Anterior cingulate cortex (tissue), 58 donors: ENCODE data around the gene TMEM247.

Experiments
- DNase-seq, 58 donors: peaks; one replicate each; lab custom pipeline; 2025; lab: John Stamatoyannopoulos, UW

The TMEM247 gene

DNA sequence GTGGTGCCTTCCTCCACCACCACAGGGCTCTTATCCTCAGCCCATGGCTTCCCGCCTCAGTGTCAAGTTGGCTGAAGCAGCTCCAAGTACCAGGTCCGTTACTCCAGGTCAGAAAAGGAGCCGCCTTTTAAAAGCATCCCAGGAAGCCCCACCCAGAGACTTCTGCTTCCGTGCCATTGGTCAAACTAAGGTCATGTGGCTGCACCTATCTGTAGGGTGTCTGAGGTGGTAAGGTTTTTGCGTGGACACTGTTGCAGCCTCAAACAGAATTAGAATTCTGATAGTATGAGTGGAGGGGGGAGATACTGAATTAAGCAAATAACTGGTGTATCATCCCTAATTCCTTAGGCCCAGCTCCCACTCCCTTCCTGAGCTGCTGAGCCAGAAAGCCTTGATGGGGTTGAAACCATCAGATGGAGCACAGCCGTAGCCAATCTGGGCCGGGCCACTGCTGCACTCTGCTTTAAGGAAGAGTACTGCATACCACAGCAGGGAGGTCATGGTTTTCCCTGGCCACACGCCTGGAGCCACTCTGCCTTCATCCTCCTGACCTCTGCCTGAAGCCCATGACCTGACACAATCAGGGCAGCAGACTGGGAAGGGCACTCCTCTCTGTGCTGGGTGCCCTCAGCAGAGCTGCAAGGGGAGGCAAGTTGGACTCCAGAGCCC lies 8.4 kb downstream of the TMEM247 start:
- DNase-seq: no peak

DNA sequence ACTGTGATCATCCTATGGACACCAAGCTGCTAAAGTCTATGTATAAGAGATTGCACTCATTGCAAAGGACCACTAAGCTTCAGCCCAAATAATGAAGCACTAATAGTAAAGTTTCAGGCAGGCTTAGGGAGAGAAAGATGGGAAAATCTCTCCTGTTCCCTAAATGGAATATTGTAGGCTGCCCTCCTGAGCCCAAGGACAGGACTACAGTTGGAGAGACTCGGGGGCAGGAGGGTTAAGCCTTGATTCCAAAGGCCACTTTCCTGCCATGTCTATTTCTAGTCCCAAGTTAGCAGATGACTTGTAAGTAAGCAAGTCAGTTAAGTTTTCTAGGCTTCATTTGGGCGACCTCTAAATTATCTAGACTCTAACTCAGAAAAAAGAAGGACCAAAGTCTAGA lies 9.0 kb downstream of the TMEM247 start:
- no peak for DNase-seq

GRCh38 chr2:46489423-46490174 lies 10.2 kb downstream of the TMEM247 start:
- DNase-seq: peak in 18 of 58 donors; percentile 7 to 50 (median 22)

GRCh38 chr2:46490521-46491141 lies 11.3 kb downstream of the TMEM247 start:
- DNase-seq: peak in 54 of 58 donors; percentile 21 to 93 (median 76)

DNA sequence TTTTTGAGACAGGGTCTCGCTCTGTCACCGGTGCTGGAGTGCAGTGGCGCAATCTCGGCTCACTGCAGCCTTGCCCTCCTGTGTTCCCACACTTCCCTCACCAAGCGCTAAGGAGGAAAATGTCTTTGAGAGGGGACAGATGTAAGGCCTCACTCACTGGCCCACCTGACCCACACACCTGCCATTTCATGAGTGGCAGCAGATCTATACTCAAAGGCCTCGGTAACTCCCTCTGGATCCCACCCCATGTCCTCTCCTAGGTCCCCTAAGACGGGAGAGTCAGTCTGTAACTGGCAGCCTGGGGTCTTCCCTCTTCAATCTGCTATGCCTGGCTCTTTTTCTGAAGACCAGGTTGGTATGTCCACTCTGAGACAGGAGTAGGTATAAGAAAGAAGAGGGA lies 12.9 kb downstream of the TMEM247 start:
- DNase-seq: no peak

- DNase-seq: no peak
Measured at GRCh38 chr2:46493241-46493970, 14.0 kb downstream of the TMEM247 start.

DNA sequence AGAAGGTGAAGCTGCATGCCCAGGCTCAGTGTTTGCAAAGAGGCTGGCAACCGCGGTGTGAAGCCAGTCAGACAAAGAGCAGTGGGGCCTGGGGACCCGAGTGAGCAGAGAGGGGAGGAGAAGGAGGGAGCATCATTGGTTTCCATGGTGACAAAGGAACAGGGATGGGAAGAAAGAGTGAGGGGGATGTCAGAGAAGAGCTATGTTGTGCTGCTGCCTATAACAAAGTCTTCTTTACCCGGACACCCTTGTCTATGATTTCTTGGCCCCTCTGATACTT lies 14.5 kb downstream of the TMEM247 start:
- DNase-seq: peak in 1 of 58 donors; percentile 14

DNA sequence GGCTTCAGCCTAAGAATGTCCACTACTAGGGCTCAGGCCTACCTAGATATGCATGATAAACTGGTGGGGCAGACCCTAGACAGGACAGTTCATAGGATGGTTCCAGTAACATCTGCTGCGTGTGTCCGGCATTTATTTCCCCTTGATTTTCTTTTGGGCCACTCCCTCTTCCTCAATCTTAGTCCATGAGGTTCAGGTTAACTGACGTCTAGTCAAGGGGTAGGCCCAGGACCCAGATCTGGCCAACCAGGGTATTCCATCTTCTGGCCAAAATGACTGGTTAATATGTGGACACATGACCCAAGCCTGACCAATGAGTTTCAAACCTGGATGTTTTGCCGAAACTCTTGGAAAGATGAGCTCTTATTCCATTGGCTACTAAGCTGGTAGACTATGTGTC lies 15.2 kb downstream of the TMEM247 start:
- DNase-seq: no peak

DNA sequence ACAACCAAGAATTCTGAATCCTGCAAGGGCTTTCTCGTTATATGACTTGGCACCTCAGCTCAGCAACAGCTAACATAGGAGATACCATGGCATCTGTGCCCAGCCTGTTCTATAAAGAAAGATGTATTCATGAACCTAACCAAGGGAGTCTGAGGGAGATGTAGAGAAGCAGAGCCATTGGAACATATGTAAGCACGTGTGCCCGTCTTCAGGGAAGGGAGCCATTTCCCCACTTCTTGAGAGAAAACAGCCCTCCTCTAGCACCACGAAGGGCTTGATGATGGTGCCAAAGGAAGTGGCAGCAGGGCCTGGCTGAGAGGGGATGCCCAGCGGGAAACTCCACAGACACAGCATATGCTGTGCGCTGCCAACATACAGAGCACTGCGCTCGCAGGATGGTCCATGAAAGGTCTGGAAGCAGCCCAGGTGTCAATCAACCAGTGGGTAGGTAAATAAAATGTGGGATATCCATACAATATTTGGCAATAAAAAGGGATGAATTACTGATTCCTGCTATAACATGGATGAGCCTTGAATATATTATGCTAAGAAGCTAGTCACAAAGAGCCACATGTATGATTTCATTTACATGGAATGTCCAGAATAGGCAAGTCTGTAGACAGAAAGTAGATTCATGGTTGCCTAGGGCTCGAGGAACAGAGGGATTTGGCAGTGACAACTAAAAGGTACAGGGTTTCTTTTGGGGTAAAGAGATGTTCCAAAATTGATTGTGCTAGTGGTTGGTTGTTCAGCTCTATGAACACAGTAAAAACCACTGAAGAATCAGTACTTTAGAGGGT lies 16.1 kb downstream of the TMEM247 start:
- DNase-seq: no peak

DNA sequence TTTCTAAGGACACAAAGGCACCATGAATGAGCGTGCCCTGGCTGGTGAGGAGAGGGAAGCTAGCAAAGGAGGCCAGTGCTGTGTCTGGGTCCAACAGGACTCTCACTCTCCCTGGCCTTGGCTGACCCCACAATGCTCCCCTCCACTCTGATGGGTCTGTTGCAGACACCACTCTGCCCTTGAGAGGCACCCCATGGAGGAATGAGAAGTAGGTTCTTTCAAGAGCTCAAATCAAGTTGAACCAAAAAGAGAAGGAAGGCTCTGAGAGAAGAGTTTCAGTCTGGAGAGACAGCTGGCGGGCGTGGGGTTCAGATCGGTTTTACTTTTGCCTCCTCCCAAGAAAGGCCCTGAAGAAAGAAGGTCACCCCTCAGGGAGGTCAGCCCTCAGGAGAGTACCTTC lies 18.4 kb downstream of the TMEM247 start:
- DNase-seq: peak in 1 of 58 donors; percentile 17

- DNase-seq: no peak
Measured at GRCh38 chr2:46498681-46499080, 19.3 kb downstream of the TMEM247 start.

DNA sequence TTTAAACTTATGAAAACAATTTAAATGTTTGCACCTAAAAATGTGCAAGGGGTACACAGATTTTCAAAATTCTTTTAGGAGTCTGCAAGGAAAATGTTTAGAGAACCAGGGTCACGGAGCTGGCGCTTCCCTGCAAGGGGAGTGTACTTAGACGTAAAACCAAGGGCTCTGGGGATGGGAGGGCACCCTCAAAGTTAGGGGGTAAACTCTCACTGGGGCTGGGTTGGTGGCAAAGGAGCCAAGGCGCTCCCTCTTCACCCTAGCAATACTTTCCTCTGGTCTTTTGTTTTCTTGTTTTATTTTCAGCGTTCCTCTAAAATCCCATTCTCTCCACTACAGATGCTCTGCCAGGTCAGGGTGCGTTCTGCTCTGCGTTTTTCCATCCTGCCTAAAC lies 20.0 kb downstream of the TMEM247 start:
- no peak for DNase-seq

DNA sequence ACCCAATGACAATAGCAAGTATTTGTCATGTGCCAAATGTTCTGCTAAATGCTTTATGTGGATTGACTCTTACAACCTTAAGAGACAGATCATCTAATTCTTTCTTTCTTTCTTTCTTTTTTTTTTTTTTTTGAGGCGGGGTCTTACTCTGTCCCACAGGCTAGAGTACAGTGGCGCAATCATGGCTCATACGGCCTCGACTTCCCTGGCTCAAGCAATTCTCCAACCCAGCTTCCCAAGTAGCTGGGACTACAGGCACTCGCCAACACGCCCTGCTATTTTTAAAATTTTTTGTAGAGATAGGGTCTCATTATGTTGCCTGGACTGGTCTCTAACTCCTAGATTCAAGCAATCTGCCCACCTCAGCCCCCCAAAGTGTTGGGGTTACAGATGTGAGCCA lies 21.4 kb downstream of the TMEM247 start:
- DNase-seq: no peak

GRCh38 chr2:46502291-46502885 lies 23.0 kb downstream of the TMEM247 start:
- DNase-seq: no peak

DNA sequence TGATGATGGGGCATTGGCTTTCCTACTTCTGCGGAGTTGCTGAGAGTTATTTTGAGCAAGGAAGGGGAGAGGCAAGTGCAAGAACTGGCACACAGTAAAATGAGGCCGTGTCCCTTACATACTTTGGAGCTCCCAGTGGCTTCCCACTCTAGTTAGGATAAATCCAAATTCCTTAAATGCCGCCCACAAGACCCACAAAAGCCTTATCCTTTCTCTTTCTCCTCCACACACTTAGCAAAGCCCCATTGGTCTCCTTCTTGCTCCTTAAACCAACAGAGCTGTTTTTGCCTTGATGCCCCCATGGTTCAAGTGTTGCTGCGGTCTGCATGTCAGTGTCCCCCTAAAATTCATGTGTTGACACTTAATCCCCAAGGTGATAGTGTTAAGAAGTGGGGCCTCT lies 24.3 kb downstream of the TMEM247 start:
- DNase-seq: no peak

GRCh38 chr2:46504221-46504620 lies 24.9 kb downstream of the TMEM247 start:
- DNase-seq: no peak

DNA sequence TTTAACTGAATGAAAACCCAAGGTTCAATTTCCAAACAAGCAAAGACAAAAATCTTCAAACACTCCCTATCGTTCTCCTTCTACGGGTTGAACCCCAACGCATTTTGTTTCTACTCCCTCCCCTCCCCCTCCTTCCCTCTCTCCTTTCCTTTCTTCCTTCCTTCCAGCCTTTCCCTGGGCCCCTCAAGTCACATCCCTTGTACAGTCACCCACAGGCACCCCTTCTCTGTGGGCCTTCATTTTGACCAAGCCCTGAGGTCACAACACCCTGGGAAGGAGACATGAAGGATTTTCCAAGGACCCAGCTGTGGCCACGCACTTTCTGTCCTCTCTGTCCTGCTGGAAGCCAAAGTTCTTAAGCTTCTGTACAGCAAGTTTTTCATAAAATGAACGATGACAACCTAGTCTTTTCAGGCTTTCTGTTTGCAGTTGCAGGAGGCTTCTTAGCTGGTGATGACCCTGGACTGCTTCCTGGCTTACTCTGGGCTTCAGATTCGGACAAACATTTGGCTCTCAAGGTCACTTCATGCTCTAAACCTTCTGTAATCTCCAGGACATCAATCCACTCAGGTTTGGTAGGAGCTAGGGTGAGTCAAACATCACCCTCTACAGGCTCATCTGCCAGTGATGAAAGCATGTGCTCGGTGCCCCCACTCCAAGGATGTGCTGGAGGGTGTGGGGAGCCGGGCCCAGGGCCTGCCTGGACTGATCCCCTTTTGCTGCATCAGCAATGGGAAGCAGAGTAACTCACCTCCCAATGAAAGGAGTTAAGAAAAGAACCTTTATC lies 25.5 kb downstream of the TMEM247 start:
- no peak for DNase-seq

GRCh38 chr2:46505472-46505783 lies 26.1 kb downstream of the TMEM247 start:
- no peak for DNase-seq

DNA sequence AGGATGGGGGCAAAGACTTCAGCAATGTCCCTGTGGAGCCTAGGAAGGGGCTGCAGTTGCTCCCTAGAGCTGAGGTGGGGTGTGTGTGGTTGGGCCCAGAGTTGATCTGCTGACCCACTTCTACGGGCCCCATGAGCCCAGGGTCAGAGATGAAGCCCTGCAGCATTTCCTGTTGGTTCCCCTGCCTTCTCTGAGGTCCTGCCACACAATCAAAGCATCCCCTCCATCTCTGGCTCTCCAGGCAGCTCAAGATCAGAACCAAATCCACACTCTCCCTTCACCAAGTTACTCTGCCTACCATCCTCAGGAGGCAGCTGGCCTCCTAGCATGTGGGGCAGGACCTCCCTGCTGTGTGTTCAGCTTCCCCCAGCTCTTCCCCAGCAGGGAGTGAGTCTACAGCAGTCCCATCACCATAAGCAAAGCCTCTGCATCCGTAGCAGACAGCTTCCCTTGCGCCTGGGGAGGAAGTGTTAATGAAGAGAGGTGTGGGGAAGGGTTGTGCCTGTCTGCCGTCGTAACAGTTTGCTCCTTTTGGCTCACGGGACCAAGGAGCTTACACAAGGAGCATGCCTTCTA lies 26.9 kb downstream of the TMEM247 start:
- DNase-seq: no peak
